Liver (tissue), 9 donors: ENCODE results near the gene AK5. TPM values are rescaled to one million over a fixed set of nuclear protein-coding genes. Genes with fewer than 3 reads are reported as not detected.

ENCODE experiments used
- DNase-seq: peaks from one replicate; pipeline ENCODE4 v3.0.0-alpha.2; 2017; ENCODE audit warnings: low spot score
- H3K27ac ChIP-seq, 2 donors: one replicate each; pipeline ENCODE4 v1.7.0; 2013; ENCODE audit warnings: inconsistent platforms in 2 of 2, low read length in 2 of 2, control low read depth in 1 of 2, low read depth in 1 of 2, mild to moderate bottlenecking in 1 of 2
- H3K27me3 ChIP-seq, 4 donors: one replicate each; pipeline versions ENCODE4 v1.6.1 to v1.7.0; 2013; ENCODE audit warnings: low read length in 3 of 4, inconsistent platforms in 1 of 4, mild to moderate bottlenecking in 1 of 4, moderate library complexity in 1 of 4; ENCODE audit not compliant: control insufficient read depth in 4 of 4, insufficient read depth in 4 of 4
- H3K36me3 ChIP-seq, 4 donors: one replicate each; pipeline versions ENCODE4 v1.6.1 to v1.7.0; 2013; ENCODE audit warnings: low read length in 3 of 4, mild to moderate bottlenecking in 3 of 4, low read depth in 1 of 4, moderate library complexity in 1 of 4; ENCODE audit not compliant: control insufficient read depth in 4 of 4, insufficient read depth in 3 of 4
- H3K4me1 ChIP-seq, 4 donors: one replicate each; pipeline versions ENCODE4 v1.6.1 to v1.7.0; 2013; ENCODE audit warnings: low read length in 3 of 4, mild to moderate bottlenecking in 3 of 4, moderate library complexity in 1 of 4; ENCODE audit not compliant: control insufficient read depth in 4 of 4, insufficient read depth in 4 of 4
- H3K4me3 ChIP-seq, 3 donors: one replicate each; pipeline versions ENCODE4 v1.6.1 to v1.7.0; 2013; ENCODE audit warnings: low read length in 3 of 3, control low read depth in 1 of 3, low read depth in 1 of 3, mild to moderate bottlenecking in 1 of 3
- H3K9ac ChIP-seq, 2 donors: one replicate each; pipeline ENCODE4 v1.7.0; 2013; ENCODE audit warnings: low read length in 2 of 2, mild to moderate bottlenecking in 2 of 2, moderate library complexity in 2 of 2, control low read depth in 1 of 2, low read depth in 1 of 2
- H3K9me3 ChIP-seq, 4 donors: one replicate each; pipeline versions ENCODE4 v1.6.1 to v1.7.0; 2013; ENCODE audit warnings: low read length in 3 of 4; ENCODE audit not compliant: control insufficient read depth in 4 of 4
- CTCF ChIP-seq: fragments of 150-350 bp; IDR thresholded peaks from 2 replicates; pipeline ENCODE4 v1.5.1; 2017; ENCODE audit warnings: improper control_type of control experiment, low read depth, low read length; ENCODE audit not compliant: missing input control
- EGR1 ChIP-seq, 2 donors: IDR thresholded peaks; 2 replicates each; pipeline ENCODE4 v1.6.1; 2016 to 2018; ENCODE audit warnings: antibody characterized with exemption in 2 of 2, low read depth in 2 of 2
- FOXA1 ChIP-seq: IDR thresholded peaks from 2 replicates; pipeline ENCODE4 v1.6.1; 2016; ENCODE audit warnings: antibody characterized with exemption
- FOXA2 ChIP-seq: IDR thresholded peaks from 2 replicates; pipeline ENCODE4 v1.6.1; 2016; ENCODE audit warnings: antibody characterized with exemption
- GABPA ChIP-seq, 2 donors: IDR thresholded peaks in 1 of 2; conservative IDR thresholded peaks in 1 of 2; 2 replicates each; pipeline ENCODE4 v1.6.1; 2016; ENCODE audit warnings: antibody characterized with exemption in 2 of 2, mild to moderate bottlenecking in 1 of 2, moderate library complexity in 1 of 2
- HNF4A ChIP-seq, 2 donors: conservative IDR thresholded peaks; 2 replicates each; pipeline ENCODE4 v1.6.1; 2016; ENCODE audit warnings: antibody characterized with exemption in 2 of 2, mild to moderate bottlenecking in 2 of 2
- HNF4G ChIP-seq: IDR thresholded peaks from 2 replicates; pipeline ENCODE4 v1.6.1; 2016; ENCODE audit warnings: antibody characterized with exemption
- JUND ChIP-seq, 2 donors: IDR thresholded peaks; 2 replicates each; pipeline ENCODE4 v1.6.1; 2016; ENCODE audit warnings: antibody characterized with exemption in 2 of 2
- MAX ChIP-seq: IDR thresholded peaks from 2 replicates; pipeline ENCODE4 v1.6.1; 2016; ENCODE audit warnings: antibody characterized with exemption
- NR2F2 ChIP-seq: IDR thresholded peaks from 2 replicates; pipeline ENCODE4 v1.6.1; 2016; ENCODE audit warnings: antibody characterized with exemption
- RAD21 ChIP-seq, 2 donors: IDR thresholded peaks; 2 replicates each; pipeline ENCODE4 v1.6.1; 2016; ENCODE audit warnings: antibody characterized with exemption in 2 of 2, mild to moderate bottlenecking in 2 of 2
- REST ChIP-seq: IDR thresholded peaks from 2 replicates; pipeline ENCODE4 v1.6.1; 2016; ENCODE audit warnings: antibody characterized with exemption, mild to moderate bottlenecking
- RXRA ChIP-seq, 2 donors: IDR thresholded peaks; 2 replicates each; pipeline ENCODE4 v1.6.1; 2017 to 2018; ENCODE audit warnings: antibody characterized with exemption in 2 of 2, mild to moderate bottlenecking in 1 of 2
- SP1 ChIP-seq: IDR thresholded peaks from 2 replicates; pipeline ENCODE4 v1.6.1; 2018; ENCODE audit warnings: antibody characterized with exemption, mild to moderate bottlenecking
- TAF1 ChIP-seq: conservative IDR thresholded peaks from 2 replicates; pipeline ENCODE4 v1.6.1; 2016; ENCODE audit warnings: antibody characterized with exemption, mild to moderate bottlenecking
- YY1 ChIP-seq: IDR thresholded peaks from 2 replicates; pipeline ENCODE4 v1.6.1; 2016; ENCODE audit warnings: antibody characterized with exemption, mild to moderate bottlenecking
- ZBTB33 ChIP-seq: IDR thresholded peaks from 2 replicates; pipeline ENCODE4 v1.6.1; 2016; ENCODE audit warnings: antibody characterized with exemption
- WGBS: extraction: QIAGEN DNeasy Blood & Tissue Kit; methylation state at CpG from one replicate; pipeline ENCODE4 v1.1.7; 2013; 5-methylcytosine and 5-hydroxymethylcytosine counted together
- polyA plus RNA-seq, 2 donors: library from polyadenylated mRNA; stranded (reverse) in 1 of 2; unstranded in 1 of 2; fragments of 200-250 nt in 1 of 2; fragments of >200 nt in 1 of 2; fragmentation: Nextera tagmentation in 1 of 2; extraction: Ambion mirVana in 1 of 2; gene quantifications; one replicate each; pipeline versions ENCODE4 v1.2.1 to v1.2.3, GENCODE V29; 2013 to 2015
- total RNA-seq, 2 donors: library from RNA; depleted of rRNA; stranded (reverse); fragments of >200 nt; gene quantifications; one replicate each; pipeline ENCODE4 v1.2.3, GENCODE V29; 2014
- TF ChIP-seq, protein P1 (sequence below): IDR thresholded peaks from 2 replicates; pipeline ENCODE4 v1.6.1; 2016; ENCODE audit warnings: antibody characterized with exemption
- donor health status: healthy.
- donor health status: healthy.
- donor health status: healthy.
- donor health status: healthy.
- donor health status: healthy.

AK5 gene
- total and polyA plus RNA-seq, 4 donors: 0.12 to 0.33 (median 0.23) TPM

DNA sequence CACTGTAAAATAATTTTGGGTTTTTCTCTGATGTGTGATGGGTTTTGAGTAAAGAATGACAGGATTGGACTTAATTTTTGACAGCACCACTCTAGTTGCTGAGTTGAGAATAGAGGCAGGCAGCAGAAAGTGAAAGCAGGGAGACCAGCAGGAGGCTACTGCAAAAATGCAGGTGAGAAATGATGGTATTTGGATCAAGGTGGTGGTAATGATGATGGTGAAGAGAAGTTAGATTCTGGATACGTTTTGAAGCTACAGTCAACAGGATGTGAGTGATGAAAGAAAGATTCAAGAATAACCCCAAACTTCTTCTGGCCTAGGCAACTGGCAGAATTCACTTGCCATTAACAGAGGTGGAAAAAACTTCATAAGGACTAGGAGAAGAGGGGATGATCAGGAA, 14.8 kb upstream of the AK5 start:
- H3K9me3 ChIP-seq: no peaks in the 10 kb centered on the region
- H3K9ac ChIP-seq: no peak overlapping the region
- WGBS: 34% methylated on average over 1 of the region's 1 CpG
- no peak for DNase-seq
- no peak overlapping the region for H3K4me3 ChIP-seq
- H3K4me1 ChIP-seq: no peaks in the 10 kb centered on the region
- H3K27ac ChIP-seq: no peak overlapping the region
- H3K36me3 ChIP-seq: no peaks in the 10 kb centered on the region
- peaks cover 0 to under 1% (median 0%) of the 10 kb centered on the region in 4 donors for H3K27me3 ChIP-seq
- TF ChIP-seq CTCF (no peak), RXRA (IDR thresholded peaks at IDR 0.05) (no peak), HNF4A (conservative IDR thresholded peaks at IDR 0.05) (no peak), FOXA2 (no peak), RAD21 (IDR thresholded peaks at IDR 0.05) (no peak), NR2F2 (no peak), HNF4G (no peak), REST (no peak), FOXA1 (no peak), TAF1 (no peak), ZBTB33 (no peak), EGR1 (IDR thresholded peaks at IDR 0.05; ENCODE audit: low read depth in 2 of 2) (no peak), JUND (IDR thresholded peaks at IDR 0.05) (no peak), SP1 (no peak), YY1 (no peak), MAX (no peak), GABPA (IDR thresholded peaks at IDR 0.05 in 1 of 2, conservative IDR thresholded peaks at IDR 0.05 in 1 of 2) (no peak)
- TF ChIP-seq, protein P1, sequence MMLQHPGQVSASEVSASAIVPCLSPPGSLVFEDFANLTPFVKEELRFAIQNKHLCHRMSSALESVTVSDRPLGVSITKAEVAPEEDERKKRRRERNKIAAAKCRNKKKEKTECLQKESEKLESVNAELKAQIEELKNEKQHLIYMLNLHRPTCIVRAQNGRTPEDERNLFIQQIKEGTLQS: no peak
